K562 (cell line): ENCODE data around the gene ZNF195. TPM values are rescaled to one million over a fixed set of nuclear protein-coding genes. Genes with fewer than 3 reads are reported as not detected.

Experiments used
- ATAC-seq: fragments of 200-7000 bp; cut with Tn5 transposase; 3 replicates; pipeline ENCODE4 v1.9.1; 2020; ENCODE audit warnings: moderate library complexity
- BruUV-seq: library from RNA; stranded (reverse); fragments of 400-500 nt; replicated peaks from 2 replicates; lab custom pipeline; 2021; lab: Mats Ljungman, UMichigan
- CTCF ChIA-PET: fragments of 300-600 bp; formaldehyde crosslinking; extraction: SDS; loops from one replicate; lab custom pipeline; 2021; ENCODE audit warnings: low intra/inter-chr PET ratio; lab: Yijun Ruan, JAX
- POLR2A ChIA-PET: fragments of 300-600, 350-650 bp; sonication (Branson Sonifier 250); formaldehyde crosslinking; extraction: SDS; loops from one replicate; lab custom pipeline; 2021; ENCODE audit warnings: antibody characterized with exemption, inconsistent platforms; lab: Yijun Ruan, JAX
- DNase-seq, 4 experiments: peaks; one replicate each; pipeline versions ENCODE4 v3.0.0 to v3.0.0-alpha.2; 2011 to 2018; ENCODE audit warnings: low spot score in 3 of 4, mixed read lengths in 3 of 4; ENCODE audit errors: extremely low read depth in 1 of 4
- FAIRE-seq: peaks from 2 replicates; lab custom pipeline; 2011; peaks lifted over from hg19 to GRCh38; lab: Jason Lieb, UNC
- H2AFZ ChIP-seq: 2 replicates; pipeline ENCODE4 v1.6.0; 2011; ENCODE audit warnings: low read depth, low read length, control low read depth, inconsistent platforms
- H3K27ac ChIP-seq: fragments of 200-600 bp; 3 replicates; pipeline ENCODE4 v1.8.0; 2011; ENCODE audit warnings: low read depth, mild to moderate bottlenecking, control low read depth, inconsistent platforms, low read length, moderate library complexity, mixed read lengths; ENCODE audit errors: extremely low read depth
- H3K27me3 ChIP-seq, 2 experiments: fragments of 300-600 bp in 1 of 2; 2 replicates in 1 of 2; 3 replicates in 1 of 2; pipeline versions ENCODE4 v1.6.0 to v1.8.0; 2011; ENCODE audit warnings: inconsistent platforms in 2 of 2, low read length in 2 of 2, mild to moderate bottlenecking in 1 of 2, mixed read lengths in 1 of 2, moderate library complexity in 1 of 2; ENCODE audit not compliant: control insufficient read depth in 2 of 2, insufficient read depth in 2 of 2
- H3K36me3 ChIP-seq: fragments of 300-600 bp; 3 replicates; pipeline ENCODE4 v1.8.0; 2011; ENCODE audit warnings: mild to moderate bottlenecking, low read length, inconsistent platforms; ENCODE audit not compliant: control insufficient read depth, insufficient read depth
- H3K4me1 ChIP-seq, 2 experiments: fragments of 200-600 bp in 1 of 2; replicated peaks in 1 of 2; 2 replicates in 1 of 2; 3 replicates in 1 of 2; pipeline versions ENCODE4 v1.5.1 to v1.8.0; 2011; ENCODE audit warnings: inconsistent platforms in 2 of 2, low read length in 2 of 2, mild to moderate bottlenecking in 1 of 2, mixed read lengths in 1 of 2, moderate library complexity in 1 of 2; ENCODE audit not compliant: control insufficient read depth in 2 of 2, insufficient read depth in 2 of 2
- H3K4me2 ChIP-seq: 2 replicates; pipeline ENCODE4 v1.6.1; 2011; ENCODE audit warnings: low read length, control low read depth, inconsistent platforms, mixed read lengths; ENCODE audit not compliant: insufficient read depth
- H3K4me3 ChIP-seq: fragments of 200-600 bp; sonication (generic), shearing (Covaris generic); 2 replicates; pipeline ENCODE4 v1.5.1; 2016; ENCODE audit warnings: control low read depth, inconsistent platforms
- H3K79me2 ChIP-seq: fragments of 200-600 bp; 3 replicates; pipeline ENCODE4 v1.8.0; 2011; ENCODE audit warnings: low read length, inconsistent platforms; ENCODE audit not compliant: control insufficient read depth, insufficient read depth
- H3K9ac ChIP-seq, 2 experiments: 2 replicates each; pipeline versions ENCODE4 v1.6.0 to v1.6.1; 2011; ENCODE audit warnings: low read depth in 2 of 2, low read length in 2 of 2, control low read depth in 1 of 2, inconsistent platforms in 1 of 2, mild to moderate bottlenecking in 1 of 2, mixed read lengths in 1 of 2; ENCODE audit not compliant: insufficient read depth in 1 of 2
- H3K9me1 ChIP-seq: one replicate; pipeline ENCODE4 v1.6.0; 2011; ENCODE audit warnings: inconsistent platforms, mild to moderate bottlenecking, low read length, moderate library complexity; ENCODE audit not compliant: control insufficient read depth, insufficient read depth
- H3K9me3 ChIP-seq: replicated peaks from 2 replicates; pipeline ENCODE4 v1.5.1; 2011; ENCODE audit warnings: low read depth, low read length, inconsistent platforms; ENCODE audit not compliant: control insufficient read depth, insufficient read depth
- H4K20me1 ChIP-seq: replicated peaks from 2 replicates; pipeline ENCODE4 v1.6.1; 2011; ENCODE audit warnings: low read length, inconsistent platforms, mixed read lengths; ENCODE audit not compliant: control insufficient read depth, insufficient read depth
- CHD7 ChIP-seq: fragments of 200-600 bp; sonication (generic); IDR thresholded peaks from one replicate; pipeline ENCODE4 v1.6.1; 2012; ENCODE audit warnings: mild to moderate bottlenecking, low read depth, low read length, inconsistent platforms
- CXXC5 ChIP-seq: fragments of 250-450 bp; sonication (Bioruptor Pico); IDR thresholded peaks from 2 replicates; pipeline ENCODE4 v1.8.0; 2022; ENCODE audit warnings: inconsistent platforms, mild to moderate bottlenecking, moderate library complexity
- DDX20 ChIP-seq: fragments of 450-650 bp; IDR thresholded peaks from 2 replicates; pipeline ENCODE4 v1.6.1; 2016; ENCODE audit warnings: missing genetic modification characterization, low read depth, mild to moderate bottlenecking, missing compliant biosample characterization, moderate library complexity
- FOXM1 ChIP-seq, 2 experiments: fragments of 450-650 bp in 1 of 2; sonication (generic) in 1 of 2; formaldehyde crosslinking in 1 of 2; IDR thresholded peaks; 2 replicates each; pipeline versions ENCODE4 v1.6.1 to v1.9.0; 2017 to 2022; ENCODE audit warnings: low read depth in 2 of 2, mild to moderate bottlenecking in 2 of 2, missing genetic modification reagents in 1 of 2, moderate library complexity in 1 of 2
- MCM5 ChIP-seq: fragments of 450-650 bp; IDR thresholded peaks from 2 replicates; pipeline ENCODE4 v1.6.1; 2016; ENCODE audit warnings: low read depth
- MEF2D ChIP-seq: conservative IDR thresholded peaks from 2 replicates; pipeline ENCODE4 v1.6.1; 2016; ENCODE audit warnings: low read depth, missing genetic modification characterization, missing compliant biosample characterization
- SIX5 ChIP-seq, 2 experiments: IDR thresholded peaks; 2 replicates each; pipeline ENCODE4 v1.6.1; 2011; ENCODE audit warnings: low read length in 2 of 2, borderline replicate concordance in 1 of 2, low read depth in 1 of 2, mild to moderate bottlenecking in 1 of 2, moderate library complexity in 1 of 2; ENCODE audit not compliant: insufficient read depth in 1 of 2
- SLC30A9 ChIP-seq: fragments of 250-450 bp; sonication (Bioruptor Pico); IDR thresholded peaks from 2 replicates; pipeline ENCODE4 v1.8.0; 2022; ENCODE audit warnings: mild to moderate bottlenecking, moderate library complexity
- SMARCA4 ChIP-seq: fragments of 450-650 bp; IDR thresholded peaks from 2 replicates; pipeline ENCODE4 v1.6.1; 2016
- SMARCA5 ChIP-seq: fragments of 450-650 bp; IDR thresholded peaks from 2 replicates; pipeline ENCODE4 v1.6.1; 2016
- TBP ChIP-seq: optimal IDR thresholded peaks from 2 replicates; pipeline ENCODE3; 2011; ENCODE audit warnings: low read depth, low read length, improper control_type of control experiment
- XRCC3 ChIP-seq: fragments of 450-650 bp; IDR thresholded peaks from 2 replicates; pipeline ENCODE4 v1.6.1; 2017; ENCODE audit warnings: mild to moderate bottlenecking, moderate library complexity
- ZNF134 ChIP-seq: fragments of 250-450 bp; sonication (Bioruptor Pico); conservative IDR thresholded peaks from 2 replicates; pipeline ENCODE4 v1.4.0; 2020
- ZNF79 ChIP-seq: fragments of 250-450 bp; sonication (Bioruptor Pico); IDR thresholded peaks from 2 replicates; pipeline ENCODE4 v1.4.0; 2020; ENCODE audit warnings: low read depth, mild to moderate bottlenecking, moderate library complexity
- WGBS: fragments of 100-300 bp; shearing (Covaris generic); methylation state at CpG from one replicate; pipeline ENCODE4 v1.1.6; 2016; ENCODE audit warnings: low coverage, mixed read lengths; ENCODE audit not compliant: insufficient coverage; ENCODE audit errors: missing lambda C conversion rate; 5-methylcytosine and 5-hydroxymethylcytosine counted together
- in situ Hi-C: fragments of 300-500 bp; cut with MboI; formaldehyde crosslinking; loops from 4 replicates; pipeline ENCODE4 v1.15.0; 2018; ENCODE audit warnings: inconsistent platforms, mixed read lengths
- intact Hi-C: fragments of 100-400 bp; cut with micrococcal nuclease; formaldehyde crosslinking; loops from 2 replicates; pipeline ENCODE4 v1.14.2; 2022
- polyA plus RNA-seq, 8 experiments: library from polyadenylated mRNA; depleted of rRNA in 4 of 8; stranded (reverse) in 5 of 8; unstranded in 3 of 8; fragments of >200 nt; fragmentation: Nextera tagmentation in 2 of 8; fragmentation: Illumina TruSeq in 1 of 8; extraction: Ambion mirVana in 2 of 8; extraction: Trizol in 1 of 8; gene quantifications; 2 replicates each; pipeline versions ENCODE4 v1.2.1 to v1.2.3, GENCODE V29; 2011 to 2014; ENCODE audit warnings: inconsistent platforms in 1 of 8, missing spikeins in 1 of 8
- total RNA-seq, 7 experiments: library from RNA; depleted of rRNA in 6 of 7; stranded (reverse); fragments of >200 nt in 6 of 7; fragmentation: Illumina TruSeq in 2 of 7; extraction: Trizol in 2 of 7; gene quantifications; 2 replicates each; pipeline versions ENCODE4 v1.2.1 to v1.2.3, GENCODE V29; 2011 to 2021; ENCODE audit warnings: low replicate concordance in 1 of 7

Gene ZNF195
- total and polyA plus RNA-seq, 9 of the 15 experiments (the other 6 are each of a cell fraction or from before 2014, with no cell fraction given): 42.1 to 75.5 (median 60.4) TPM

- Histone ChIP-seq H3K79me2 (no peaks in the 10 kb centered on the region), H3K4me1 (peaks cover 9 to 15% of the 10 kb centered on the region in 2 experiments; a peak in 4 of 5 replicates), H3K9ac (no peak overlapping the region), H3K27me3 (no peaks in the 10 kb centered on the region), H3K36me3 (no peaks in the 10 kb centered on the region), H3K27ac (no peak overlapping the region), H3K9me1 (no peaks in the 10 kb centered on the region), H2AFZ (no peak overlapping the region), H3K4me2 (no peak overlapping the region), H4K20me1 (no peaks in the 10 kb centered on the region), H3K4me3 (no peak overlapping the region), H3K9me3 (peaks cover 6% of the 10 kb centered on the region)
- CTCF ChIA-PET: no interaction called here
- POLR2A ChIA-PET: no interaction called here
- in situ Hi-C loops (loop anchor here (5.0 kb wide), 1 partner anchor 61 kb away; no protein-coding TSS in a partner anchor), intact Hi-C loops (no loop called here)
- BruUV-seq: no TSS peak
- DNase-seq (no peak), ATAC-seq (no peak), FAIRE-seq (no peak)
- WGBS: 81% methylated on average over 9 of the region's 9 CpGs
- TF ChIP-seq XRCC3 (no peak), TBP (no peak), SLC30A9 (CRISPR knock-in tag) (no peak), ZNF134 (CRISPR knock-in tag) (no peak), SMARCA5 (no peak), MEF2D (no peak), ZNF79 (CRISPR knock-in tag) (no peak), CHD7 (no peak), MCM5 (no peak), DDX20 (no peak), CXXC5 (CRISPR knock-in tag) (no peak), SMARCA4 (no peak), FOXM1 (IDR thresholded peaks at IDR 0.05; ENCODE audit: low read depth) (no peak), FOXM1 (CRISPR knock-in tag; IDR thresholded peaks at IDR 0.05; ENCODE audit: low read depth) (no peak), SIX5 (IDR thresholded peaks at IDR 0.05; ENCODE audit: borderline replicate concordance in 1 of 2, insufficient read depth in 1 of 2, low read depth in 1 of 2, low read length in 2 of 2) (no peak)
These were observed 32.4 kb downstream of the ZNF195 start for GRCh38 chr11:3346587-3346986.
